AG20443 (cell line): ENCODE data around the gene NKD2.

Experiments used
- DNase-seq: peaks from one replicate; pipeline ENCODE4 v3.0.0; 2012; ENCODE audit warnings: low spot score, mixed read lengths

NKD2 gene

GRCh38 chr5:979100-979817 is 29.3 kb upstream of the NKD2 start:
- DNase-seq: no peak

- DNase-seq: peak; percentile 55
Observed at GRCh38 chr5:980001-980588, 28.5 kb upstream of the NKD2 start.

- peak; percentile 82 for DNase-seq
Observed at GRCh38 chr5:980966-981365, 27.6 kb upstream of the NKD2 start.

- DNase-seq: no peak
Observed at GRCh38 chr5:981456-981855, 27.1 kb upstream of the NKD2 start.

GRCh38 chr5:982377-983237 is 26.0 kb upstream of the NKD2 start:
- DNase-seq: no peak

- DNase-seq: no peak
Observed at GRCh38 chr5:983238-983524, 25.4 kb upstream of the NKD2 start.

- DNase-seq: no peak
Observed at GRCh38 chr5:983568-983967, 25.0 kb upstream of the NKD2 start.

- no peak for DNase-seq
Observed at GRCh38 chr5:984774-985173, 23.8 kb upstream of the NKD2 start.

- DNase-seq: no peak
Observed at GRCh38 chr5:987761-988160, 20.8 kb upstream of the NKD2 start.

GRCh38 chr5:988322-988721 is 20.3 kb upstream of the NKD2 start:
- no peak for DNase-seq

- DNase-seq: no peak
Observed at GRCh38 chr5:989961-990530, 18.6 kb upstream of the NKD2 start.

- no peak for DNase-seq
Observed at GRCh38 chr5:991472-992267, 16.9 kb upstream of the NKD2 start.

- no peak for DNase-seq
Observed at GRCh38 chr5:994272-994607, 14.4 kb upstream of the NKD2 start.

GRCh38 chr5:994821-995220 is 13.8 kb upstream of the NKD2 start:
- DNase-seq: no peak

GRCh38 chr5:995318-995717 is 13.3 kb upstream of the NKD2 start:
- no peak for DNase-seq

GRCh38 chr5:997001-997474 is 11.6 kb upstream of the NKD2 start:
- no peak for DNase-seq

GRCh38 chr5:997711-998110 is 10.9 kb upstream of the NKD2 start:
- no peak for DNase-seq

- no peak for DNase-seq
Observed at GRCh38 chr5:998246-999031, 10.2 kb upstream of the NKD2 start.

- no peak for DNase-seq
Observed at GRCh38 chr5:999032-999501, 9.5 kb upstream of the NKD2 start.

GRCh38 chr5:999724-1000123 is 8.9 kb upstream of the NKD2 start:
- no peak for DNase-seq

GRCh38 chr5:1000329-1000728 is 8.3 kb upstream of the NKD2 start:
- no peak for DNase-seq
